ENCODE data around the gene DNAH14. TPM values are rescaled to one million over a fixed set of nuclear protein-coding genes. Genes with fewer than 3 reads are reported as not detected.

The DNAH14 gene
- total RNA-seq, 1 experiment from 2014 or later, result 57.3 TPM

DNA sequence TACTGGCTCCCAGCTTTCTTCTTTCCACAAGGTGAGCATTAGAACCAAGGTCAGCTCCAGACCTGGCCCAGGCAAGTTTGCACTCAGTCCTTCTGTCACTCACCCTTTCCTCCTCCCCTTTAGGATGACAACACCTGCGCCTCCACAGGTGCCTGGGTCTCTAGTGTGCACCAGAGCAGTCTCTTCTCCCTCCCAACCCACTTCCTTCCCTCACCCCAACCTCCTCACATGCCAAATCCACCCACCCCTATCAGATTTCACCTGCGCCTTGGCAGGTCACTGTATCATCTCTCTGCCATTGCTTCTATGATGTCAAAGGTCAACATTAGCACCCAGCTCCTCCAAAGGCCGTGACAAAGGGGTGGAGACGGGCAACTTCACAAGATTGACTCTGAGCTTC lies 460.4 kb downstream of the DNAH14 start:
- Histone ChIP-seq H3K9me3 (no peaks in the 10 kb centered on the region), H3K27me3 (replicated peaks; ENCODE audit: control insufficient read depth, insufficient read depth, low read length) (no peaks in the 10 kb centered on the region), H3K36me3 (ENCODE audit: control insufficient read depth, insufficient read depth, low read length) (no peaks in the 10 kb centered on the region), H3K4me1 (no peaks in the 10 kb centered on the region), H3K4me3 (ENCODE audit: low read depth, low read length) (no peak overlapping the region)
- H3K27ac Mint-ChIP-seq (ENCODE audit: unreplicated experiment), result no peak overlapping the region
- peaks cover 8% of the 10 kb centered on the region for H3K4me1 Mint-ChIP-seq (ENCODE audit: low read depth, unreplicated experiment)
- H3K27me3 Mint-ChIP-seq (ENCODE audit: insufficient read depth, unreplicated experiment), result no peaks in the 10 kb centered on the region
- ChIA-PET CTCF (no interaction called here), POLR2A (no interaction called here)
- no peak overlapping the region for H3K4me3 Mint-ChIP-seq (ENCODE audit: unreplicated experiment)
- H3K9me3 Mint-ChIP-seq (ENCODE audit: unreplicated experiment), result no peaks in the 10 kb centered on the region
- intact Hi-C loops (cut with micrococcal nuclease; ENCODE audit: unreplicated experiment), result no loop called here
- H3K36me3 Mint-ChIP-seq (ENCODE audit: insufficient read depth, unreplicated experiment), result no peaks in the 10 kb centered on the region
- BruUV-seq (replicated peaks), result no TSS peak
- no peak for DNase-seq
- TF ChIP-seq CTCF (IDR thresholded peaks at IDR 0.05; ENCODE audit: insufficient read depth in 1 of 2, low read depth in 1 of 2, low read length in 1 of 2, severe bottlenecking in 1 of 2, unreplicated experiment in 1 of 2), result no peak

DNA sequence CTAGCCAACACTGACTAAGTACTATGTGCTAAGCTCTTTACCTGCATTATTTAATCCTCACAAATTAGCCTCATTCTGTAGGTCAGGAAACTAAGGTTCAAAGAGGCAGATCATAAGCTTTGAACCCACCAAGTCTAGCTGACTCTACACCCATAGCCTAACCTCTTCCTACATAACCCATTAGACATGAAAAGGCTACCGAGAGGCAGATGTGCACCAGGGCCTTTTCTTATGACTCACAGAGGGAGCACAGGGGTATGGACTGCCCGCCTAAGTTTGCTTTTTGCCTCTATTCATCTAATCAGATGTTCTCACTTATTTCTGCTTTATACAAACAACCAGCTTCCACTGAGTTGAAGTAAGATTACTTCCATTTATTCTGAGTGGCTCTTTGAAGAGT lies 466.9 kb downstream of the DNAH14 start:
- H3K4me1 Mint-ChIP-seq (ENCODE audit: low read depth, unreplicated experiment), result no peaks in the 10 kb centered on the region
- no peaks in the 10 kb centered on the region for H3K9me3 ChIP-seq
- TF ChIP-seq CTCF (IDR thresholded peaks at IDR 0.05; ENCODE audit: insufficient read depth in 1 of 2, low read depth in 1 of 2, low read length in 1 of 2, severe bottlenecking in 1 of 2, unreplicated experiment in 1 of 2), result no peak
- intact Hi-C loops (cut with micrococcal nuclease; ENCODE audit: unreplicated experiment), result no loop called here
- DNase-seq, result no peak
- ChIA-PET POLR2A (no interaction called here), CTCF (no interaction called here)
- no peak overlapping the region for H3K4me3 Mint-ChIP-seq (ENCODE audit: unreplicated experiment)
- no peaks in the 10 kb centered on the region for H3K27me3 Mint-ChIP-seq (ENCODE audit: insufficient read depth, unreplicated experiment)
- BruUV-seq (replicated peaks), result no TSS peak
- H3K36me3 Mint-ChIP-seq (ENCODE audit: insufficient read depth, unreplicated experiment), result peaks cover 50% of the 10 kb centered on the region
- H3K9me3 Mint-ChIP-seq (ENCODE audit: unreplicated experiment), result no peaks in the 10 kb centered on the region
- no peak overlapping the region for H3K27ac Mint-ChIP-seq (ENCODE audit: unreplicated experiment)
- H3K4me1 ChIP-seq, result no peaks in the 10 kb centered on the region
- no peak overlapping the region for H3K4me3 ChIP-seq (ENCODE audit: low read depth, low read length)
- no peaks in the 10 kb centered on the region for H3K27me3 ChIP-seq (replicated peaks; ENCODE audit: control insufficient read depth, insufficient read depth, low read length)
- 0 out of 2 replicates have a peak, but pooled peaks cover 1% of the 10 kb centered on the region for H3K36me3 ChIP-seq (ENCODE audit: control insufficient read depth, insufficient read depth, low read length)

- POLR2A ChIA-PET, result no interaction called here
- Mint-ChIP-seq H3K27ac (ENCODE audit: unreplicated experiment) (no peak overlapping the region), H3K4me3 (ENCODE audit: unreplicated experiment) (no peak overlapping the region), H3K4me1 (ENCODE audit: low read depth, unreplicated experiment) (no peaks in the 10 kb centered on the region), H3K27me3 (ENCODE audit: insufficient read depth, unreplicated experiment) (no peaks in the 10 kb centered on the region), H3K36me3 (ENCODE audit: insufficient read depth, unreplicated experiment) (peaks cover 75% of the 10 kb centered on the region), H3K9me3 (ENCODE audit: unreplicated experiment) (no peaks in the 10 kb centered on the region)
- intact Hi-C loops (cut with micrococcal nuclease; ENCODE audit: unreplicated experiment), result no loop called here
- CTCF ChIA-PET, result no interaction called here
- Histone ChIP-seq H3K9me3 (no peaks in the 10 kb centered on the region), H3K27me3 (replicated peaks; ENCODE audit: control insufficient read depth, insufficient read depth, low read length) (no peaks in the 10 kb centered on the region), H3K4me1 (no peaks in the 10 kb centered on the region), H3K36me3 (ENCODE audit: control insufficient read depth, insufficient read depth, low read length) (peaks cover 3% of the 10 kb centered on the region; the same call in 1 of the 2 replicates), H3K4me3 (ENCODE audit: low read depth, low read length) (no peak overlapping the region)
- no peak for DNase-seq
- BruUV-seq (replicated peaks), result no TSS peak
- TF ChIP-seq CTCF (IDR thresholded peaks at IDR 0.05; ENCODE audit: insufficient read depth in 1 of 2, low read depth in 1 of 2, low read length in 1 of 2, severe bottlenecking in 1 of 2, unreplicated experiment in 1 of 2), result no peak
Observed at GRCh38 chr1:225400968-225401367, 471.5 kb downstream of the DNAH14 start.

Data from Caco-2 (cell line).